Erythroblast (primary cell): ENCODE data around the gene ST6GAL1.

Source experiments
- DNase-seq, 2 experiments: peaks; one replicate each; lab custom pipeline; 2025; lab: John Stamatoyannopoulos, UW
- GATA1 ChIP-seq: IDR thresholded peaks from 2 replicates; pipeline ENCODE4 v1.6.1; 2011; ENCODE audit warnings: low read depth, mild to moderate bottlenecking, control low read depth, low read length, moderate library complexity
- POLR2A ChIP-seq: IDR thresholded peaks from 2 replicates; pipeline ENCODE4 v1.6.1; 2011; ENCODE audit warnings: mild to moderate bottlenecking, low read length

The ST6GAL1 gene

GRCh38 chr3:186925826-186926225 lies 4.5 kb upstream of the ST6GAL1 start:
- no peak for TF ChIP-seq POLR2A
- no peak for TF ChIP-seq GATA1
- peak in 1 of 2 experiments; percentile 18 for DNase-seq

GRCh38 chr3:186929186-186929585 lies 1.1 kb upstream of the ST6GAL1 start:
- TF ChIP-seq GATA1 (no peak), POLR2A (no peak)
- DNase-seq, result no peak

GRCh38 chr3:186929685-186930084 lies 641 bp upstream of the ST6GAL1 start:
- TF ChIP-seq POLR2A (no peak), GATA1 (no peak)

GRCh38 chr3:186930641-186931531 lies 560 bp downstream of the ST6GAL1 start:
- TF ChIP-seq POLR2A, result no peak
- TF ChIP-seq GATA1, result no peak
- peak; percentile 78 to 80 for DNase-seq

More at GRCh38 chr3:186929685-186930084, 641 bp upstream of the ST6GAL1 start:
- no peak for DNase-seq

GRCh38 chr3:186931532-186932280 lies 1.4 kb downstream of the ST6GAL1 start:
- TF ChIP-seq POLR2A (peak; percentile 42), GATA1 (no peak)
- DNase-seq, result peak; percentile 84

- peak; percentile 77 to 78 for DNase-seq
- TF ChIP-seq POLR2A (no peak), GATA1 (no peak)
Observed at GRCh38 chr3:186932281-186933181, 2.2 kb downstream of the ST6GAL1 start.

- no peak for TF ChIP-seq GATA1
- no peak for TF ChIP-seq POLR2A
- DNase-seq, result peak in 1 of 2 experiments; percentile 27
Observed at GRCh38 chr3:186933816-186934215, 3.5 kb downstream of the ST6GAL1 start.

GRCh38 chr3:186935133-186935532 lies 4.8 kb downstream of the ST6GAL1 start:
- DNase-seq, result no peak
- TF ChIP-seq POLR2A, result no peak
- no peak for TF ChIP-seq GATA1

- DNase-seq, result no peak
Observed at GRCh38 chr3:186937017-186937875, 6.9 kb downstream of the ST6GAL1 start.

GRCh38 chr3:186938716-186939115 lies 8.4 kb downstream of the ST6GAL1 start:
- TF ChIP-seq POLR2A (peak; percentile 28), GATA1 (no peak)
- peak; percentile 91 to 95 for DNase-seq

More at GRCh38 chr3:186937017-186937875, 6.9 kb downstream of the ST6GAL1 start:
- TF ChIP-seq POLR2A (no peak), GATA1 (no peak)

- DNase-seq, result no peak
Observed at GRCh38 chr3:186939536-186939935, 9.2 kb downstream of the ST6GAL1 start.

GRCh38 chr3:186940967-186941366 lies 10.6 kb downstream of the ST6GAL1 start:
- TF ChIP-seq GATA1 (no peak), POLR2A (no peak)
- DNase-seq, result no peak

More at GRCh38 chr3:186939536-186939935, 9.2 kb downstream of the ST6GAL1 start:
- TF ChIP-seq POLR2A (no peak), GATA1 (no peak)
